HG03139 (cell line): Measurements from ENCODE around the gene MAMDC4.
"Not testable (repeated sequence)": the region's sequence is repeated elsewhere in the genome, so short reads cannot be mapped to it uniquely, and the experiment has no call there.

ENCODE experiments used
- ATAC-seq: cut with Tn5 transposase; IDR thresholded peaks from one replicate; pipeline ENCODE4 v1.9.1; 2021; ENCODE audit not compliant: unreplicated experiment

MAMDC4 gene

GRCh38 chr9:136838314-136839228 is 13.6 kb upstream of the MAMDC4 start:
- no peak for ATAC-seq

- no peak for ATAC-seq
Observed at GRCh38 chr9:136839229-136840139, 12.7 kb upstream of the MAMDC4 start.

GRCh38 chr9:136840140-136840876 is 11.8 kb upstream of the MAMDC4 start:
- ATAC-seq, result no peak

DNA sequence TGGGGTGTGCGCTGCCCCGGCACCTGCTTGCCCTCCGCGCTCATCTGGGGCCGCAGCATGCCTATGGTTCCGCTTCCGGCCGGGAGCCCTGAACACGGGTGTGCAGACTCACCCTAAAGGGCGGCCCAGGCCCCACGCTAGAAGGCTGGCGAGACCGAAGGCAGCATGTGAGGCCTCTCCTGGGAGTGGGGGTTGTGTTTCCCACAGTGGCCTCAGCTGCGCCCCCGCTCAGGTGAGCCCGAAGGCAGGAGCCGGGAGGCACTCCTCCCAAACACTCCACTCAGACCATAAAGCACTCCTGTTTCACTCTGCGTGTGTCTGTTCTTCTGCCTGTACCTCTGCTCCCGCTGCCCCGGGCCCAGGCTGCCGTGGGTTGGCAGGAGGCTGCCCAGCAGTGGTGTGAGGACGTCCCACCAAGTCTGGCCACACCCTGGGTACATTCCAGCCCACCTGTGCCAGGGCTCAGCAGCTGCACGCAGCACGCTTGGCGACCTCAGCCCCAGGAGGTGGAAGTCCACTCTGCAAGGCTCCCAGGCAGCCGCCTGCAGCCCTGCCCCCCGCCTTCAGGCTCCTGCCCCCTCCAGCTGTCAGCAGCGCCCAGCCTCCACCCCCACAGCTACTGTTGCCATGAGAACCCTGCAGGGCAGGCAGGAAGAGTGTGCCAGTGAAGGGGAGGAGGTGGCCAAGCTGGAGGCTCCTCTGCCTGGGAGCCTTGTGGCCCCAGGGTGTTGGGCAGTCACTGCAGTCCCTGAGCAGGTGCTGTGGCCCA is 11.1 kb upstream of the MAMDC4 start:
- no peak for ATAC-seq

GRCh38 chr9:136841646-136842379 is 10.3 kb upstream of the MAMDC4 start:
- not testable (repeated sequence) for ATAC-seq

DNA sequence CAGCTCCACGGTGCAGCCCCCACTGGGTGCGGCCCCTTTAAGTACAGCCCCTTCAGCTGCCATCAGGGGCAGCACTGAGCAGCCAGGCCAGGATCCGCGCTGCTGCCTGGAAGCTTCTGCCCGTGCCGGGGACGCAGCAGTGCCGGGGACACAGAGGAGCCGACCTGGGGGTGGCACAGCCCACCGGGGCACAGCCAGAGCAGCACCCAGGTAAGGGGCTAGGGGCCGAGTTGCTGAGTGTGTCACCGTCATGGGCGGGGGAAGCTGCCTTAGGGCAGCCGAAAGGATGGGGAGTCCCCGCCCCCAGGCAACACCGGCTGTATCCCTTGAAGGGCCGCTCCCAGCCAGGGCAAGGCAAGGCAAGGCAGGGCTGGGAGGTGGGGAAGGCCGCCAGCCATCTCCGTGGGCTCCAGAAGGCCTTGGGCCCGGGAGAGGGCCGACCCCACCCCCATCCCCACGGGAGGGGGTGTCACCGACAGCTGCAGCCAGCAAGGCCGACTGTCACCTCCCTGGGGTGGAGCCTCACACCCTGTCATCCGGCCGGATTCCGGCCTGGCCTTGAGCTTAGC is 9.7 kb upstream of the MAMDC4 start, which contains the start of gene AJM1:
TSS of gene AJM1 (plus strand) at position 99 of the 569 bp plus-strand sequence. CDS start 1,937 bp downstream, outside the sequence.
- peak; percentile 60 for ATAC-seq

DNA sequence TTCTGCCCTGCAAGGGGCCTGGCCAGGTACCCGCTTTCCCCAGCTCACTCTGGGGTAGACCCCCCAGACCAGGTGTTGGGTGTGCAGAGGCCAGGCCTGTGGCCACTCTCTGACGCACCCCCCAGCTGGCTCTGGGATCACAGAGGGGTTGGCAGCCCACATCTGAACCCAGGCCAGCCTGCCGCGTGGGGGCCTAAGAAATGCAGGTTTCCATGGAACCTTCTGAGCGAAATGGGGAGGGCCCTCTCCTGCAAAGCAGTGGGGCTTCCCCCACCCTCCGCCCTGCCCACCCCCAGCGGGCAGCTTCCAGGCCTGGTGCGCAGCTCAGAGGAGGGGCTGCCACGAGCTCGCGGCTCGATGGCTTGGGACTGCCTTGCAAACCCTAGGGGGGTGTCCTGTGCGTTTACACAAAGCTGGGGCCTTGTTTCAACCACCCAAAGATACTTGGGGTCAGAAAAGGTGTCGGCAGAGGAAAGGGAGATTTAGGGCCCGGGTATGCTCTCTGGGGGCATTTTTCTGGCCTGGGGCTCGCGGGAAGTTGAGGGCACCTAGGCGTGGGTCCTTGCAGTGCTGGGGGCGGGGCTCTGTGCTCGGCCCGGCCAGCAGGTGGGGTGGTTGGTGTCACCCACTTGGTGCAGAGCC is 8.9 kb upstream of the MAMDC4 start:
- ATAC-seq, result not testable (repeated sequence)

- not testable (repeated sequence) for ATAC-seq
Observed at GRCh38 chr9:136843801-136844740, 8.1 kb upstream of the MAMDC4 start.

- ATAC-seq, result no peak
Observed at GRCh38 chr9:136844761-136845464, 7.2 kb upstream of the MAMDC4 start.

DNA sequence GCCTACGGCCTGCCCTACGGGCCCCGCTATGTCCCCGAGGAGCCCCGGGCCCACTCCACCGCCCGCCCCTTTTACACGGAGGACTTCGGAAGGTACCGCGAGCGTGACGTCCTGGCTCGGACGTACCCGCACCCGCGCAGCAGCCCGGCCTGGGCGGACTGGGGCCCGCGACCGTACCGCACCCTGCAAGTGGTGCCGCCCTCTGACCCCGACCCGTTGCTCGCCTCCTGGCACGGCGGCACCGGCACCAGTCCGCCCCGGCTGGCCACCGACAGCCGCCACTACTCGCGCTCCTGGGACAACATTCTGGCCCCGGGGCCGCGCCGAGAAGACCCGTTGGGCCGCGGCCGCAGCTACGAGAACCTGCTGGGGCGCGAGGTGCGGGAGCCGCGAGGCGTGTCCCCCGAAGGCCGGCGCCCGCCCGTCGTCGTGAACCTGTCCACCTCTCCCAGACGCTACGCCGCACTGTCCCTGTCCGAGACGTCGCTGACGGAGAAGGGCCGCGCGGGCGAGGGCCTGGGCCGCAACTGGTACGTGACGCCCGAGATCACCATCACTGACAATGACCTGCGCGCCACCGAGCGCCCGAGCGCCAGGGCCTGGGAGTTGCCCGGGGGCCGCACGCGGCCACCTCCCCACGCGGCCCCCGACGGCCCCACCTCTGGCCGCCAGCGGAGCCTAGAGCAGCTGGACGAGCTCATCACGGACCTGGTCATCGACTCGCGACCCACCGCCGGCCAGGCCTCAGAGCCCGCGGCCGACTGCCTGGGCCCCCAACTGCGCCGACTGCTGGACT is 6.5 kb upstream of the MAMDC4 start:
- no peak for ATAC-seq

GRCh38 chr9:136846376-136847087 is 5.6 kb upstream of the MAMDC4 start:
- ATAC-seq, result no peak

- ATAC-seq, result no peak
Observed at GRCh38 chr9:136847088-136847825, 4.9 kb upstream of the MAMDC4 start.

DNA sequence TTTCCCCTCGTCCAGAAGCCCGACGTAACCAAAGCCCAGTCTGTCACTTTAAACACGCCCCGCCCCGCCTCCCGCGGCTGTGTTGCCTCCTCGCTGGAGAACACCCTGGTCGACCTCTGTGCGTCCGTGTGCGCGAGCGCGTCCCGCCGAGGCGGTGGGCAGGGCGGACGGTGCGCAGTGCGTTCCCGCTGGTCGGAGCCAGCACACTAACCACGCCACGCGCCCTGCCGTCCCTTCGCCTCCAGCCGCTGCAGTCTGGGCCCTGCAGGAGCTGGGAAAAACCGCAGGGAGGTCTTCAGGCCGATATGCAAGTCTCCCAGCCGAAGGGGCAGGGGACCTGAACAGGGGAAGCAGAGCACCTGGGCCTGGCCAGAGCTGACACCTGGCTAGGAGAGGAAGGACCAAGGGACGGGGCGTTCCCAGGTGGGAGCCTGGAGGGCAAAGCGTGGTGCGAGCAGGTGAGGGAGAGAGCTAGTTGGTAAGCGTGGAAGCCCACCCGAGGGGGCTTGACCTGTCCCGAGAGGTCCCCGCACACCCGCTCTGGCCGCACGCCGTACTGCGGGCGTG is 4.2 kb upstream of the MAMDC4 start:
- no peak for ATAC-seq

- ATAC-seq, result no peak
Observed at GRCh38 chr9:136848393-136849037, 3.6 kb upstream of the MAMDC4 start.
